Neural cell (in vitro differentiated cells): ENCODE results near the gene COL21A1. TPM values are rescaled to one million over a fixed set of nuclear protein-coding genes. Genes with fewer than 3 reads are reported as not detected.

ENCODE experiments used
- H2AFZ ChIP-seq: fragments of 200-600, 300-800 bp; sonication (generic), shearing (Covaris generic); 2 replicates; pipeline ENCODE4 v1.6.0; 2014; ENCODE audit warnings: low read depth, mild to moderate bottlenecking, antibody characterized with exemption, low read length, moderate library complexity
- H3F3A ChIP-seq: fragments of 200-600 bp; shearing (Covaris generic); 2 replicates; pipeline ENCODE4 v1.6.1; 2016; ENCODE audit warnings: mild to moderate bottlenecking, moderate library complexity, mixed read lengths, antibody characterized with exemption, low read length; ENCODE audit not compliant: insufficient read depth, poor library complexity, severe bottlenecking
- H3K27ac ChIP-seq: fragments of 200-600, 300-800 bp; sonication (generic), shearing (Covaris generic); 2 replicates; pipeline ENCODE4 v1.5.1; 2014; ENCODE audit warnings: mild to moderate bottlenecking, low read length, moderate library complexity
- H3K27me3 ChIP-seq: fragments of 300-800, 200-600 bp; sonication (generic), shearing (Covaris generic); 2 replicates; pipeline ENCODE4 v1.6.0; 2014; ENCODE audit warnings: mild to moderate bottlenecking, low read depth, low read length, moderate library complexity; ENCODE audit not compliant: insufficient read depth
- H3K36me3 ChIP-seq: fragments of 300-800, 200-600 bp; sonication (generic), shearing (Covaris generic); 2 replicates; pipeline ENCODE4 v1.5.1; 2014; ENCODE audit warnings: mild to moderate bottlenecking, antibody characterized with exemption, low read length, moderate library complexity; ENCODE audit not compliant: insufficient read depth
- H3K4me2 ChIP-seq: fragments of 300-800, 200-600 bp; sonication (generic), shearing (Covaris generic); 2 replicates; pipeline ENCODE4 v1.6.0; 2014; ENCODE audit warnings: mild to moderate bottlenecking, low read length
- H3K4me3 ChIP-seq: fragments of 300-800, 200-600 bp; sonication (generic), shearing (Covaris generic); 2 replicates; pipeline ENCODE4 v1.5.1; 2014; ENCODE audit warnings: mild to moderate bottlenecking, low read length, moderate library complexity
- H3K79me2 ChIP-seq: fragments of 200-600 bp; shearing (Covaris generic); replicated peaks from 2 replicates; pipeline ENCODE4 v1.6.0; 2014; ENCODE audit warnings: mild to moderate bottlenecking, low read length, moderate library complexity; ENCODE audit not compliant: insufficient read depth
- H3K9ac ChIP-seq: fragments of 300-800, 200-600 bp; sonication (generic), shearing (Covaris generic); 2 replicates; pipeline ENCODE4 v1.6.1; 2016; ENCODE audit warnings: mild to moderate bottlenecking, low read length, mixed read lengths
- H3K9me2 ChIP-seq: fragments of 200-600 bp; shearing (Covaris generic); 2 replicates; pipeline ENCODE4 v1.6.1; 2016; ENCODE audit warnings: mild to moderate bottlenecking, low read length, mixed read lengths; ENCODE audit not compliant: insufficient read depth
- H3K9me3 ChIP-seq: fragments of 200-600, 300-800 bp; sonication (generic), shearing (Covaris generic); 2 replicates; pipeline ENCODE4 v1.6.1; 2016; ENCODE audit warnings: mild to moderate bottlenecking, mixed run types, low read length, moderate library complexity, mixed read lengths
- H4K20me1 ChIP-seq: fragments of 200-600 bp; shearing (Covaris generic); 2 replicates; pipeline ENCODE4 v1.6.1; 2016; ENCODE audit warnings: mild to moderate bottlenecking, mixed run types; ENCODE audit not compliant: insufficient read depth
- EP300 ChIP-seq: fragments of 450-650 bp; conservative IDR thresholded peaks from 2 replicates; pipeline ENCODE4 v1.6.1; 2014; ENCODE audit warnings: antibody characterized with exemption, mild to moderate bottlenecking, moderate library complexity; ENCODE audit not compliant: poor library complexity, severe bottlenecking
- EZH2 ChIP-seq: fragments of 200-600, 300-800 bp; shearing (Covaris generic), sonication (generic); IDR thresholded peaks from 2 replicates; pipeline ENCODE4 v1.6.1; 2014; ENCODE audit warnings: antibody characterized with exemption, low read length, borderline replicate concordance, mild to moderate bottlenecking; ENCODE audit not compliant: insufficient read depth, poor library complexity, severe bottlenecking
- MXI1 ChIP-seq: fragments of 450-650 bp; conservative IDR thresholded peaks from 2 replicates; pipeline ENCODE4 v1.6.1; 2014; ENCODE audit warnings: antibody characterized with exemption, mild to moderate bottlenecking; ENCODE audit not compliant: poor library complexity, severe bottlenecking
- POLR2AphosphoS5 ChIP-seq: IDR thresholded peaks from 2 replicates; pipeline ENCODE4 v1.6.1; 2012
- RAD21 ChIP-seq: fragments of 450-650 bp; conservative IDR thresholded peaks from 2 replicates; pipeline ENCODE4 v1.6.1; 2014; ENCODE audit warnings: antibody characterized with exemption, mild to moderate bottlenecking, moderate library complexity
- SMC3 ChIP-seq: fragments of 450-650 bp; conservative IDR thresholded peaks from 2 replicates; pipeline ENCODE4 v1.6.1; 2014; ENCODE audit warnings: antibody characterized with exemption, mild to moderate bottlenecking, moderate library complexity; ENCODE audit not compliant: poor library complexity
- TAF1 ChIP-seq: IDR thresholded peaks from 2 replicates; pipeline ENCODE4 v1.6.1; 2012; ENCODE audit warnings: low read depth
- polyA plus RNA-seq: library from polyadenylated mRNA; depleted of rRNA; stranded (reverse); fragments of >200 nt; gene quantifications from 2 replicates; pipeline ENCODE4 v1.2.3, GENCODE V29; 2014
- TF ChIP-seq, protein P1 (sequence below): IDR thresholded peaks from 2 replicates; pipeline ENCODE4 v1.6.1; 2012; ENCODE audit warnings: borderline replicate concordance
- TF ChIP-seq, protein P2 (sequence below): fragments of 450-650 bp; IDR thresholded peaks from 2 replicates; pipeline ENCODE4 v1.5.1; 2014; ENCODE audit warnings: antibody characterized with exemption, mild to moderate bottlenecking, moderate library complexity; ENCODE audit not compliant: poor library complexity, severe bottlenecking

COL21A1 gene
- polyA plus RNA-seq, 1 donor from 2014 or later = 0.25 TPM

DNA sequence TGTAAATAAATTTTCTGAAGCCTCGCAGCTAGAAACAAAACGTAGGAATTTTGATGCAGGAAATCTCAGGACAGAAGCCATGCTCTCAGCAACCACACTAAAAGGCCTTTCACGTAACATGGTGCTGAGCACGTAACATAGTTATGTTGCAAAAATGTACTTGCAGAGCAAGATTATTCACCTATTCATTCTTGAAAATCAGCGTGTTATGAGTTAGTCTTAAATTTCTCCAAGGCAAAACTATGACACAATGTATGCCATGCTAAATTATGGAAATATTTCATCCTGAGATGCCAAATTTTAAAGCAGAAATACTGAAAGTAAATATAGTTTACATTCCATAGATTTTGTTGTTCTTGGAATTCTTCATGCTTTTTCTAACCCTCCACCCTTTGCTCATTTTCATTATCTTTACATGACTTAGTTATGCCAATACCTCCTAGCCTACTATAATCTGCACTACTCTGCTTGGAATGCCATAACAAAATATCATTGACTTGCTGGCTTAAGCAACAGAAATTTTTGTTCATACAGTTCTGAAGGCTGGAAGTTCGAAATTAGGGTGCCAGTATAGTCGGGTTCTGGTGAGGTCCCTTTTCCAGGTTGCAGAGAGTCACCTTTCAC is 192.2 kb downstream of the COL21A1 start:
- H3K36me3 ChIP-seq = no peaks in the 10 kb centered on the region
- TF ChIP-seq RAD21 (no peak), MXI1 (no peak), EP300 (no peak)
- no peak overlapping the region for H3K4me3 ChIP-seq
- no peaks in the 10 kb centered on the region for H4K20me1 ChIP-seq
- H3F3A ChIP-seq = no peaks in the 10 kb centered on the region
- H3K9me2 ChIP-seq = no peaks in the 10 kb centered on the region
- no peaks in the 10 kb centered on the region for H3K79me2 ChIP-seq
- no peaks in the 10 kb centered on the region for H3K9me3 ChIP-seq
- no peak overlapping the region for H3K27ac ChIP-seq
- H3K4me2 ChIP-seq = no peak overlapping the region
- no peak overlapping the region for H2AFZ ChIP-seq
- no peak overlapping the region for H3K9ac ChIP-seq
- H3K27me3 ChIP-seq = no peaks in the 10 kb centered on the region

DNA sequence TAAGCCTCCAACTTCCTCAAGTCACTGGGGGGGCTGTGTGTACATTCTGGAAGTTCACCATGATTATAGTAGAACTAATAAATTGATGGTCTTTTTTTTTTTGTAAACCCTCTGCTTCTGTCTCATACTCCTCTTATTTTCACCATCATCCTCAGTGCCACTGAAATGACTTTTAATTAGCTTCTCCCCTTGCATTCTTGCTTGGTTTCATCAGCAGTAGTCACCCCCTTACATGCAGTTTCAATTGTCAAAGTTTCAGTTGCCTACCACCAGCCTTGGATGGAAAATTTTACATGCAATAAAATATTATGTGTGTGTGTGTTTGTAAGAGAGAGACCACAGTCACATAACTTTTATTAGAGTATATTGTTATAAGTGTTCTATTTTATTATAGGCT is 196.2 kb downstream of the COL21A1 start:
- Histone ChIP-seq H3K27ac (no peak overlapping the region), H3K9ac (no peak overlapping the region), H3K4me2 (no peak overlapping the region), H3K79me2 (no peaks in the 10 kb centered on the region), H3K36me3 (no peaks in the 10 kb centered on the region), H4K20me1 (no peaks in the 10 kb centered on the region), H3F3A (no peaks in the 10 kb centered on the region), H3K9me2 (no peaks in the 10 kb centered on the region), H3K9me3 (no peaks in the 10 kb centered on the region), H3K4me3 (no peak overlapping the region), H3K27me3 (no peaks in the 10 kb centered on the region), H2AFZ (no peak overlapping the region)
- TF ChIP-seq, protein P1, sequence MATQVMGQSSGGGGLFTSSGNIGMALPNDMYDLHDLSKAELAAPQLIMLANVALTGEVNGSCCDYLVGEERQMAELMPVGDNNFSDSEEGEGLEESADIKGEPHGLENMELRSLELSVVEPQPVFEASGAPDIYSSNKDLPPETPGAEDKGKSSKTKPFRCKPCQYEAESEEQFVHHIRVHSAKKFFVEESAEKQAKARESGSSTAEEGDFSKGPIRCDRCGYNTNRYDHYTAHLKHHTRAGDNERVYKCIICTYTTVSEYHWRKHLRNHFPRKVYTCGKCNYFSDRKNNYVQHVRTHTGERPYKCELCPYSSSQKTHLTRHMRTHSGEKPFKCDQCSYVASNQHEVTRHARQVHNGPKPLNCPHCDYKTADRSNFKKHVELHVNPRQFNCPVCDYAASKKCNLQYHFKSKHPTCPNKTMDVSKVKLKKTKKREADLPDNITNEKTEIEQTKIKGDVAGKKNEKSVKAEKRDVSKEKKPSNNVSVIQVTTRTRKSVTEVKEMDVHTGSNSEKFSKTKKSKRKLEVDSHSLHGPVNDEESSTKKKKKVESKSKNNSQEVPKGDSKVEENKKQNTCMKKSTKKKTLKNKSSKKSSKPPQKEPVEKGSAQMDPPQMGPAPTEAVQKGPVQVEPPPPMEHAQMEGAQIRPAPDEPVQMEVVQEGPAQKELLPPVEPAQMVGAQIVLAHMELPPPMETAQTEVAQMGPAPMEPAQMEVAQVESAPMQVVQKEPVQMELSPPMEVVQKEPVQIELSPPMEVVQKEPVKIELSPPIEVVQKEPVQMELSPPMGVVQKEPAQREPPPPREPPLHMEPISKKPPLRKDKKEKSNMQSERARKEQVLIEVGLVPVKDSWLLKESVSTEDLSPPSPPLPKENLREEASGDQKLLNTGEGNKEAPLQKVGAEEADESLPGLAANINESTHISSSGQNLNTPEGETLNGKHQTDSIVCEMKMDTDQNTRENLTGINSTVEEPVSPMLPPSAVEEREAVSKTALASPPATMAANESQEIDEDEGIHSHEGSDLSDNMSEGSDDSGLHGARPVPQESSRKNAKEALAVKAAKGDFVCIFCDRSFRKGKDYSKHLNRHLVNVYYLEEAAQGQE = no peak
- no peak for TF ChIP-seq MXI1
- TF ChIP-seq POLR2AphosphoS5 = no peak
- no peak for TF ChIP-seq EZH2
- TF ChIP-seq, protein P2, sequence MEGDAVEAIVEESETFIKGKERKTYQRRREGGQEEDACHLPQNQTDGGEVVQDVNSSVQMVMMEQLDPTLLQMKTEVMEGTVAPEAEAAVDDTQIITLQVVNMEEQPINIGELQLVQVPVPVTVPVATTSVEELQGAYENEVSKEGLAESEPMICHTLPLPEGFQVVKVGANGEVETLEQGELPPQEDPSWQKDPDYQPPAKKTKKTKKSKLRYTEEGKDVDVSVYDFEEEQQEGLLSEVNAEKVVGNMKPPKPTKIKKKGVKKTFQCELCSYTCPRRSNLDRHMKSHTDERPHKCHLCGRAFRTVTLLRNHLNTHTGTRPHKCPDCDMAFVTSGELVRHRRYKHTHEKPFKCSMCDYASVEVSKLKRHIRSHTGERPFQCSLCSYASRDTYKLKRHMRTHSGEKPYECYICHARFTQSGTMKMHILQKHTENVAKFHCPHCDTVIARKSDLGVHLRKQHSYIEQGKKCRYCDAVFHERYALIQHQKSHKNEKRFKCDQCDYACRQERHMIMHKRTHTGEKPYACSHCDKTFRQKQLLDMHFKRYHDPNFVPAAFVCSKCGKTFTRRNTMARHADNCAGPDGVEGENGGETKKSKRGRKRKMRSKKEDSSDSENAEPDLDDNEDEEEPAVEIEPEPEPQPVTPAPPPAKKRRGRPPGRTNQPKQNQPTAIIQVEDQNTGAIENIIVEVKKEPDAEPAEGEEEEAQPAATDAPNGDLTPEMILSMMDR = no peak
- no peak for TF ChIP-seq SMC3
- TF ChIP-seq TAF1 = no peak
- TF ChIP-seq RAD21 = no peak
- TF ChIP-seq EP300 = no peak
